ENCODE measurements around the gene NCK2.

NCK2 gene

GRCh38 chr2:105812180-105813044 lies 67.7 kb downstream of the NCK2 start:
- no peak for DNase-seq (ENCODE audit: low read depth in 2 of 2)

GRCh38 chr2:105813045-105813315 lies 68.3 kb downstream of the NCK2 start:
- no peak for DNase-seq (ENCODE audit: low read depth in 2 of 2)

GRCh38 chr2:105813405-105813804 lies 68.7 kb downstream of the NCK2 start:
- no peak for DNase-seq (ENCODE audit: low read depth in 2 of 2)

GRCh38 chr2:105814291-105814940 lies 69.7 kb downstream of the NCK2 start:
- DNase-seq (ENCODE audit: low read depth in 2 of 2) = no peak

GRCh38 chr2:105815401-105815800 lies 70.7 kb downstream of the NCK2 start:
- no peak for DNase-seq (ENCODE audit: low read depth in 2 of 2)

GRCh38 chr2:105820151-105820550 lies 75.4 kb downstream of the NCK2 start:
- DNase-seq (ENCODE audit: low read depth in 2 of 2) = no peak

GRCh38 chr2:105820691-105821090 lies 76.0 kb downstream of the NCK2 start:
- DNase-seq (ENCODE audit: low read depth in 2 of 2) = no peak

- no peak for DNase-seq (ENCODE audit: low read depth in 2 of 2)
These were observed 76.9 kb downstream of the NCK2 start for GRCh38 chr2:105821428-105822125.

- DNase-seq (ENCODE audit: low read depth in 2 of 2) = no peak
These were observed 77.5 kb downstream of the NCK2 start for GRCh38 chr2:105822186-105822585.

- no peak for DNase-seq (ENCODE audit: low read depth in 2 of 2)
These were observed 79.7 kb downstream of the NCK2 start for GRCh38 chr2:105824446-105824845.

GRCh38 chr2:105827351-105828096 lies 82.8 kb downstream of the NCK2 start:
- DNase-seq (ENCODE audit: low read depth in 2 of 2) = no peak

- DNase-seq (ENCODE audit: low read depth in 2 of 2) = no peak
These were observed 83.8 kb downstream of the NCK2 start for GRCh38 chr2:105828558-105828957.

- no peak for DNase-seq (ENCODE audit: low read depth in 2 of 2)
These were observed 90.2 kb downstream of the NCK2 start for GRCh38 chr2:105834931-105835330.

GRCh38 chr2:105836341-105836740 lies 91.6 kb downstream of the NCK2 start:
- no peak for DNase-seq (ENCODE audit: low read depth in 2 of 2)

- no peak for DNase-seq (ENCODE audit: low read depth in 2 of 2)
These were observed 92.4 kb downstream of the NCK2 start for GRCh38 chr2:105836840-105837692.

GRCh38 chr2:105839793-105840192 lies 95.1 kb downstream of the NCK2 start:
- DNase-seq (ENCODE audit: low read depth in 2 of 2) = no peak

- no peak for DNase-seq (ENCODE audit: low read depth in 2 of 2)
These were observed 96.2 kb downstream of the NCK2 start for GRCh38 chr2:105840933-105841332.

GRCh38 chr2:105841551-105841950 lies 96.8 kb downstream of the NCK2 start:
- DNase-seq (ENCODE audit: low read depth in 2 of 2) = no peak

GRCh38 chr2:105842555-105842954 lies 97.8 kb downstream of the NCK2 start:
- no peak for DNase-seq (ENCODE audit: low read depth in 2 of 2)

GRCh38 chr2:105843476-105844374 lies 99.0 kb downstream of the NCK2 start:
- no peak for DNase-seq (ENCODE audit: low read depth in 2 of 2)
